ENCODE measurements around the gene MAPKAP1.

DNA sequence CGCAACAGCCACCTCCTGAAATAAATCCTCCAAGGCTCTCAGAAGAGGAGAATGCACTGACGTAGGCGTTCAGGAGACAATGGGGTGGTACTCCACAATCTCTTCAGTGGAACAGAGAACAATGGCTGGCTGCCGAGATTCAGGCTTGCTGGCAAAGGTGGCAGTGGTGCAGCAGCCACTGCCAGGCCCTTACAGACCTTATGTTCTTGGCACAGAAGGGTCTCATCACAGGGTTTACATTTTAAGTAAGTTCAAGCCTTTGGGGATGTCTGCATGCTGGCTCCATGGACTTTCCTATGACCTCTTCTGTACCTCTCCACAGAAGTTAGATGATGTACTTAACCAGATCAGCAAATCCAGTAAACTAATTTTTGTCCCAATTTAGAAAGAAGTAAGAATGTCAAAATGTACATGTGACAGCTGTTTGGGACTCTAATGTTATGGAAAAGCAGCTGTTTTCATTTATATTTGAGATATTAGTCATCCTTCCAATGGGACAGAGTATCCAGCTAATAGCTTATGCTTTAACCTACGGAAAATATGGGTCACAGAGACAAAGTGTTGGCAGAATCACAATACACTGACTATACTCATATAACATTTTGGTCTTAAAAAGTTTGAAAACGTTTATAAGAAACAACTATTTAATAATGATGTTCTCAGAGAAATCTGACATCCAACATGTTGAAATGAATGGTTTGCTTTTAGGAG lies 180.9 kb downstream of the MAPKAP1 start:
- TF ChIP-seq, protein P1, sequence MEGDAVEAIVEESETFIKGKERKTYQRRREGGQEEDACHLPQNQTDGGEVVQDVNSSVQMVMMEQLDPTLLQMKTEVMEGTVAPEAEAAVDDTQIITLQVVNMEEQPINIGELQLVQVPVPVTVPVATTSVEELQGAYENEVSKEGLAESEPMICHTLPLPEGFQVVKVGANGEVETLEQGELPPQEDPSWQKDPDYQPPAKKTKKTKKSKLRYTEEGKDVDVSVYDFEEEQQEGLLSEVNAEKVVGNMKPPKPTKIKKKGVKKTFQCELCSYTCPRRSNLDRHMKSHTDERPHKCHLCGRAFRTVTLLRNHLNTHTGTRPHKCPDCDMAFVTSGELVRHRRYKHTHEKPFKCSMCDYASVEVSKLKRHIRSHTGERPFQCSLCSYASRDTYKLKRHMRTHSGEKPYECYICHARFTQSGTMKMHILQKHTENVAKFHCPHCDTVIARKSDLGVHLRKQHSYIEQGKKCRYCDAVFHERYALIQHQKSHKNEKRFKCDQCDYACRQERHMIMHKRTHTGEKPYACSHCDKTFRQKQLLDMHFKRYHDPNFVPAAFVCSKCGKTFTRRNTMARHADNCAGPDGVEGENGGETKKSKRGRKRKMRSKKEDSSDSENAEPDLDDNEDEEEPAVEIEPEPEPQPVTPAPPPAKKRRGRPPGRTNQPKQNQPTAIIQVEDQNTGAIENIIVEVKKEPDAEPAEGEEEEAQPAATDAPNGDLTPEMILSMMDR (optimal IDR thresholded peaks at IDR 0.05 in 1 of 3, IDR thresholded peaks at IDR 0.05 in 1 of 3, conservative IDR thresholded peaks at IDR 0.05 in 1 of 3; ENCODE audit: extremely low read depth in 1 of 3, insufficient read depth in 2 of 3, low read length in 3 of 3) = no peak
- no peak for TF ChIP-seq EZH2 (IDR thresholded peaks at IDR 0.05; ENCODE audit: low read length)

Data from keratinocyte (primary cell).